HG03457 (cell line): ENCODE data around the gene DNAJC5.
"Not testable (repeated sequence)": the region's sequence is repeated elsewhere in the genome, so short reads cannot be mapped to it uniquely, and the experiment has no call there.

Experiments used
- ATAC-seq: cut with Tn5 transposase; IDR thresholded peaks from one replicate; pipeline ENCODE4 v1.9.1; 2021; ENCODE audit warnings: moderate number of reproducible peaks; ENCODE audit not compliant: unreplicated experiment

The DNAJC5 gene

DNA sequence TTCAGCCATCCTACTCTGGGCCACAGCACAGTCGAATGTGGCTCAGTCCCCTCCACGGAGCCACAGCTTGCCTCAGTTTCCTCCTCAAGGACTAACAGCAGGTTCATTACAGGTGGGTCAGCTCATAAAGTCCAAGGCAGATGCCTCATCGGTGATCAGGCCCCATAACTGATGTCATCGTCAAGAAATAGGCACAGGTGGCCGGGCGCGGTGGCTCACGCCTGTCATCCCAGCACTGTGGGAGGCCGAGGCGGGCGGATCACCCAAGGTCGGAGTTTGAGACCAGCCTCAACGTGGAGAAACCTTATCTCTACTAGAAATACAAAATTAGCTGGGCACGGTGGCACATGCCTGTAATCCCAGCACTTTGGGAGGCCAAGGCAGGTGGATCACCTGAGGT lies 57.8 kb downstream of the DNAJC5 start:
- ATAC-seq = no peak

DNA sequence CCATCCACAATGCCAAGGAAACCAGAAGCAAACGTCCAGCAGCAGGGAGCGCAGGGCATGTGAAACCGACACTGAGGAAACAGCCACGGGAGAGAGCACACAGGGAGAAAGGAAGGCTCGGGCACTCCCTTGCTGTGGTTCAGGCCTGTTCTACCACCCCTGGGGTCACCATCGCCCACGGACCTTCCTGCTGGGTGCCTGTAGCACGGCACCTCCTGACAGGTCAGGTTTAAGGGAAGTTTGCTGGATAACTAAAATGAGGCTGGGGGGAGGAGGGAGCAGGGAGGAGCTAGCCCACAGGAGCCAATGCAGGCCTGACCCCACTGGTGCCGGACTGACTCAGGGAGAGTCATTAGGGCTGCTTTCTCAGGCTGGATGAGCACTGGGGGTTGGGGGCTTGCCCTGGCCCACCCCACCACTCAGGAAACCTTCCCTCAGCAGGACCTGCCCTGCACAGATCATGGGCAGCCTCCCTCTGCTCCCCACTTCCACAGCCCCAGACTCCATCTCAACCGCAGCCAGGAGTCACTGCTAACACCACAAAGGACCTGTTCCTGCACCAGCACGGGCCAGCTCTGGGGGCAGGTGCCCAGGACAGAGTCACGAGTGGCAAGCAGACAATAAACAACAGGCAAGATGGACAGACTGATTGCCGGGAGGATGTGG lies 59.0 kb downstream of the DNAJC5 start:
- ATAC-seq = no peak

DNA sequence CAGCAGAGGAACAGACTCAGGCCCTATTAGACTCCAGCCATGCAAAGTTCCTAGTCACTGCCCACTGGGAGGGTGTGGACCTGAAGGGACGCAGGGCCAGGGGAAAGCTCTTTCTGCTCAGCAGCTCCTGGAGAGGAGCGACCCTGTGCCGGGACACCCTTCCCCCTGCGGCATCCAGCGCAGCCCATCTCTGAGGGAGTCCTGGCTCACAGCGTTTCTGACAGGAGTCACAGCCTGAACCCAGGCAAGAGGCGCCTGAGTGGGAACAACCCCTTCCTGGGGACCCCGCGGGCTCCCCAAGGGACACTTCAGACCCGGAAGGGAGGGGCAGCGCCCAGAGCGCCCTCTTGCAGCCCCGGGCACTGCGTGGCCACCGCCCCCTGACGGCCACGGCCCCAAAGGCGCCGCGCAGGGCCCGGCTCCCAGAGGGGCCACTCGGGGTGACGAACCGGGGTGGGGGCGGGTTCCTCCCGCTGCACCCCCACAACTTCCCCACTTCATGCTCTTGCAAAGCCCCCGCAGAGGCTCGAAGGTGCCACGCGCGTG lies 60.4 kb downstream of the DNAJC5 start:
- peak; percentile 5 for ATAC-seq

DNA sequence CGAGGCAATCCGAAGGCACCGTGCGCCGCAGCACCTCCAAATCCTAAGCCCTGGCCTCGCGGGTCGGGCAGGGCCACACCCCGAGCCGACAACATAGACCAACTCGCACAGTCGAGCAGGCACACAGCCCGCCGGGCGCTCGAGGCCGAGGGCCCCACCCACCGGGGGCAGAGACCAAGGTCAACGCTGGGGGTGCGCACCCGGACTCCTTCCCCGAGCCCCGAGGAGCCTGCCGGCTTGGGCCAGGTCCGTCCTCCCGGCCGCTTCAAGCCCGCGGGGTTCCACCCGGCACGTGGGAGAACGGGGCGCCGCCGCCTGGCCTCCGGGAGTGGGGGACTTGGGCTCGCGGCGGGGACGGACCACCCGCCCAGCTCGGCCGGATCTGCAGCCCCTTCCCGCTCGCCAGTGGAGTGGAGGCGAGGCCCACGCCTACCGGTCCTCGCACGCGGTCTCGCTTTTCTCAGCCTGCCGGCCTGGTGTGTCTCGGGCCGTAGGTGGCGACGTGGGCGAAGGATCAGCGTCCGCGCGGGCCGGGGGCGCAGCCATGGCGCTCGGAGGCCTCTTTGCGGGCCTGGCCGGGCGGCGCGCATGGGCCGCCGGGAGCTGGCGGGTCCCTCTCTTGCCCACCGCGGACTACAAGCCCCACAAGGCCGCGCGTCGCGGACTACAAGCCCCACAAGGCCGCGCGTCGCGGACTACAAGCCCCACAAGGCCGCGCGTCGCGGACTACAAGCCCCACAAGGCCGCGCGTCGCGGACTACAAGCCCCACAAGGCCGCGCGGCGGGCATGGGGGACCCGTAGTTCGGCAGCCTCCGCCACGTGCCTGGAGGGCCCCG lies 61.1 kb downstream of the DNAJC5 start, which contains the start of gene UCKL1:
Gene UCKL1, minus strand, starts transcription at position 590 of the 837 bp plus-strand sequence. Its CDS starts 44 bp downstream, at position 546.
- peak; percentile 47 for ATAC-seq

- ATAC-seq = no peak
Measured at GRCh38 chr20:63956664-63957003, 61.7 kb downstream of the DNAJC5 start.

GRCh38 chr20:63957004-63957689 lies 62.2 kb downstream of the DNAJC5 start:
- ATAC-seq = no peak

DNA sequence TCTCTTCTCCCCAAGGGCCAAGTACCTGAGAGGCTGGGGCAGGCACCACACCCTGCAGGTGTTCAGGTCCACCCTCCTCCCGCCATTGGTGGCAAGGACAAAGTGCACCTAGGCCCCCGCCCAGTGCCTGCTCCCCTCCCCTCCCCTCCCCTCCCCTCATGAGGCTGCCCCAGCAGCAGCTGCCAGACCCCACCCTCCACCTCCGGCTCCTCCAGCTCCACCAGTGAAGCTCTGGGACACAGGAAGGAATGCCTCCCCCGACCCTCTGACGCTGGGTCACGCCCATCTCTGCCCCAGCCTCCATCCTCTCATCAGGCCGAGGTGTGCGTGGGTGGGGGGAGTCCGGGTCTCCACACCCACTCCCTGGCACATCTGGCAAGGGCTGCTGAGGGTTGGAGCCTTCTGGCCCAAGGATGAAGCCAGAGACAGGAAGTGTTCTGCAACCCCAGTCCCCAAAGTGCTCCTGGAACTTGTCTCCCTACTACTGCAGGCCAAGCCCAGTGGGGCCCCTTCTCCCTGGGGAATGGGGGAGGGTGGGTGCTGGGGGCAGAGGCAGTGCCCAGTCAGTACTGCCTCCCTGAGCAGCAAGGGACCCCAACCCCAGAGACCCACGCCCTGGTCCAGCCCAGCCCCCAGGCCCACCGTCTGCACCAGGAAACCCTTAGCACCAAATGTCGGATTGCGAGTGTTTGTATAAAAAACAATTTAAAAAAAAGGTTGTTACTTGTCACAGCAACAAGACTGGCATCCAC lies 62.9 kb downstream of the DNAJC5 start:
- ATAC-seq = no peak

DNA sequence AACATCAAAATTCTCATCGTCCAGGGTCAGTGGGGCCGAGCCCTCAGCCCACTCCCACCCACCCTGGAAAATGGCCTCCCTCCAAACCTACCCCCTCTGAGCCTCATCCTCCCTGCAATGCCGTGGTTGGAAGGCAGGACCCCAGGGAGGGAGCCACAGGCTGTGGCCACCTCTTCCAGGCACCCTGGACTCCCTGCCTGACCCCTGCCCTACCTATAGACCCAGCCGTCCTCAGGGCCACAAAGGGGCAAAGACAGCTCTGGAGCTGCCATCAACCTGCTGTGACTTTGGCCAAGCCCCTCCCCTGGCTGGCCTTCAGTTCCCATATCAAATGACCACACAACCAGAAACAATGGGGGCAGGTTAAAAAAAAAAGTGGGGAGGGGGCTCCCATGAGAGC lies 63.5 kb downstream of the DNAJC5 start:
- ATAC-seq = no peak

DNA sequence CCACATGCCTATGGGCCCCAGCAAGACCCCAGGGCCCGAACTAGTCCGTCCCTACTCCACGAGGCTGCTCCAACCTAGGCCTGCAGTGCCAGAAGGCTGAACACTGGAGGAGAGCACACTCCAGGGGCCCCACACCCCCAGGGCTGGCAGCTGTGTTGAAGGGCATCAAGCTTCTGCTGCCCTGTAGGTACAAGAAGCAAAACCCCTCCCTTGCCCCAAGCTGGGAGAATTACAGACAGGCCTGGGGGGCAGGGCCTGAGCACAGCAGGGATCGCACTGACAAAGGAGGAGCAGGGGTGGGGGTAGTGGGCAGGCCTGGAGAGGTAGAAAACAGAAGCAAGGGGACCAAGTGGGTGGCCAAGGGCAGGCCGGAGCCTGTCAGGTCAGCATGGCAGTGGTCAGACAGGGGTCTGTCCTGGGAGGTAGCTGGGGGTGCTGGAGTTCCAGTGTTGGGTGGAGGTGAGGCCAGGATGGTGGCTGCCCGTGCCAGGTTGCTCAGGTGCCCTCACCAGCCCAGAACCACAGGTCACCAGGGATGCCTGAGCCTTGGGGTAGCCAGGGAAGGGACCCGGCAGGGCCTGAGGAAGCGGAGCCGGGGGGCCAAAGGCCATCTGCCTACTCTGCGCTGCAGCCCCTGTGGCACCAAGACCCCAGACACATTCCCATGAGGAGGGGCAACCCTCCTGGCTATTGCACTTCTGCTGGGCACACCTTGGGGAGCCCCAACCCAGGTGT lies 64.2 kb downstream of the DNAJC5 start:
- ATAC-seq = no peak

GRCh38 chr20:63959699-63960075 lies 64.8 kb downstream of the DNAJC5 start:
- no peak for ATAC-seq

GRCh38 chr20:63960654-63961621 lies 66.0 kb downstream of the DNAJC5 start:
- not testable (repeated sequence) for ATAC-seq

GRCh38 chr20:63961664-63962425 lies 66.9 kb downstream of the DNAJC5 start:
- no peak for ATAC-seq

- no peak for ATAC-seq
Measured at GRCh38 chr20:63962426-63963347, 67.8 kb downstream of the DNAJC5 start.

DNA sequence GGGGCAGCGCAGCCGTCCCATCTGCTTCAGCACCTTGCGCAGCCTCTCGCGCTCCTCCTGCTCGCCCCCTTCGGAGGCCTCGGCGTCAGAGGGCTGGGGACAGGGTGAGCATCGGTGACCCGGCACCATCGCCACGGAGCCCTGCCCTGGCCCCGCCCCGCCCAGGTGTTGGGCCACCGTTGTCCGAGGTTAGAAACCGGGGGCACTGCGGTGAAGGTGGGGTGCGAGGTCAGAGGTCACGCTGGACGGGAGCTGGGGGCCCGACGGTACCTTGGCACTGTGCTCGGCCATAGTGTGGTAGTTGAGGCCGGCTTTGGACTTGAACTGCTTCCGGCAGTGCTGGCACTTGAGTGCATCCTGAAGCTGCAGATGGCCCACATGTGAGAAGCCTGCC lies 68.4 kb downstream of the DNAJC5 start:
- ATAC-seq = no peak

- no peak for ATAC-seq
Measured at GRCh38 chr20:63963784-63964301, 68.9 kb downstream of the DNAJC5 start.

GRCh38 chr20:63964412-63964811 lies 69.5 kb downstream of the DNAJC5 start:
- ATAC-seq = no peak
